Epidermal melanocyte (primary cell): ENCODE data around the gene PLIN3.
A peak's percentile ranks its signal among the peaks of the same experiment; 100 is the strongest.
"Not testable (repeated sequence)": the region's sequence is repeated elsewhere in the genome, so short reads cannot be mapped to it uniquely, and the experiment has no call there.

Experiments used
- DNase-seq: peaks from one replicate; pipeline ENCODE4 v3.0.0; 2011; ENCODE audit warnings: low spot score; ENCODE audit not compliant: insufficient read length

PLIN3 gene

GRCh38 chr19:4867534-4868285, at the start of gene PLIN3:
TSS of gene PLIN3 (minus strand) at chr19:4867667. CDS start at chr19:4861394, 6,273 bp downstream.
- DNase-seq: peak; percentile 97

DNA sequence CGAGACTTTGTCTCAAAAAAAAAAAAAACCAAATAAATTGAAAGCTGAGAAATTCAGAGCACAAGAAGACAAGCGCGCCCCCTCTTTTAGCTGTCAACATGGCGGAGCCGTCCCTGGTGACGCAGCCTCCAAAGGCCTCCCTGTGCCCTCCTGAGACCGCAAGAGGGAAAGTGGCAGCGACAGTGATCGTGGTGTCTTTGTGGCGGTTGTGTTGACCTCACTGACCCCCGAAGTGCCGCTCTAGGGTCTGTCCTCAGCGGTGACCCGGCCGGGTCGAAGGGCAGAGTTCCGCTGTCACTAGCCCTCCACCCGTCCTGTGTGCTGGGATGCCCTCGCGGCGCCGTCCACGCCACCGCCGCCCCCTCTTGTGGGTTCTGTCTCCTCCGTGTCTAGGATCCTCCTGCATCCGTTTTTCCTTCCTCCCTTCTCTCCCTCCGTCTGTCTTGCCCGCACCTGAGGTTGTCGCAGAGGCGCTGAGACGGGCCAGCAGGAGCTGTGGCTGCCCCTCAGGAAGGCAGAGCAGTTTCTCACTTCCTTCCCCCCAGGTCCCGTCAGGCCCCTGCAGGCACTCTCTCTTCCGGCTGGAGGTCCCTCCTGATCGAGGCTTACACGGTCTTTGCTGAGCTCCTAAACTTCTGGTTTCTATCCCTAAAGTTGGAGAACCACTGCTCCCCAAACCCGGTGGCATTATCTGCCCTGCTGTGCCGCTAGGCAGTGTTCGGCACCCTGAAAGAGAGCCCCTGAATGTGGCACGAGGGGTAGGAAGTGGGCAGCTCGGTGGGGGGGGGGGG, 49.0 kb upstream of the PLIN3 start:
- no peak for DNase-seq

GRCh38 chr19:4914736-4915501, 47.5 kb upstream of the PLIN3 start:
- peak; percentile 63 for DNase-seq

DNA sequence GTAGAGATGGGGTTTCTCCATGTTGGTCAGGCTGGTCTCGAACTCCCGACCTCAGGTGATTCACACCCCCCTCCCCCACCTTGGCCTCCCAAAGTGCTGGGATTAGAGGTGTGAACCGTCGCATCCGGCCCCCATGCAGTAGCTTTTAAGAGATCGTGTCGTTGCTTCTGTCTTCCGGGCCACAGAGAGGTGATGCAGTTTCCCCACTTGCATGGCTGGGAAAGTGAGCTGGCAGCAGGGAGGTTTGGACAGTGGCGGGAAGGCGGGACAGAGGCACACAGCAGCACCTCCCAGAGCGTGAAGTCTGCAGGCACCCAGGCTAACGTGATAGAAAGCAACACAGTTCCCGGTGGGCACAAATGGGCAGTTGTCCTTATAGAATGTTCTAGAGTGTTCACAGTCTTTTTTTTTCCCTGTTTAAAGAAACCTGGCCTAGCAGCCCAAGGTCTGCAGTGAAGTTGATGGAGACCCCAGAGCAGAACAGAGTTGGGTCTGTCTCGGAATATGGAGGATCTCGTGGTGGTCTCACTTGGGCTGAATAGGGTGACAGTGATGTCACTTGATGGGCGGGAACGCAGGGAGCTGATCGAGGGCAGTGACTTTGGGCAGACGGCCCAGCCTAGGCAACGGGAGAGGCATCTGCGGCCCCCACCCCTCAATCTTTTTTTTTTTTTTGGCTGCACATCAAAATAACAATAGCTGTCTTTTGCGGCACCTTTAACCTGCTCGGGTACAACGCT, 46.7 kb upstream of the PLIN3 start:
- DNase-seq: no peak

DNA sequence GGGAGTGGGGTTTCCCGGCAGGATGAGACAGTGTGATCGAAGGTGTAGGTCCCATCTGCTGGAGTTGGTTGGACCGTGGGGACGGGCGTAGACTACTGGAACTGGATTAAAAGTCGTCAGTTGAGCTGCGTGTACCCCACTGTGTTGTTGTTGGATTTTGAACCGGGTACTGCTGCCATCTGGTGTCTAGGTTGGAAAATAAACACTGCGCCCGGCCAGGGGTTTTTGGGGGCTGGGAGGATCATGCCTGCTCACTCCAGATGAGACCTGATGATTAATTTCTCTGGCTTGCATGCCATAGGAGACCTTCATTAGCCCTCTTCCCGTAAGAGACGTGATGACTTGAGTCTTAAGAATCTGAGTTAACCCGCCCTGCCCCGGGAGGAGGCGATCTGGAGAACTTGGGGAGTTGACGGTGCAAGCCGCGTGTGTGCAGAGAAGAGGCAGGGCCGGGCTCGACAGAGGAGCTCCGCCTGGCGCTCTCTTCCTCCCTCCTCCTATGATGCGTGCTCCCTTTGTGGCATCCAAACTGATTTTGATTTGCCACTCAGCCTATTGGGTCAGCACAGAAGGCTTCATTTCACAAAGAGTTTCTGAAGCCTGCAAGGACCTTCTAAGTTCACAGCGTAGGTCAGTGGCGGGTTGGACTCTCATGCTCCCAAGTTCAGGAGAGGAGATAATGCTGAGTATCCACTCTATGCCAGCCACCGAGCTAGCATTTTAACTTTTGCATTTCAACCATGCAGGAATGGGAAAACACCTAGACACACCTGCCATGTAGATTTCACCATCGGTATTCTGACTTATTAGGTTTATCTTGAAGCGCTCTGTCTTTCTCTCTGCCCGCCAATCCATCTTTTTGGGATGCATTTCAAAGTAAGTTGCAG, 44.6 kb upstream of the PLIN3 start:
- peak; percentile 93 for DNase-seq

DNA sequence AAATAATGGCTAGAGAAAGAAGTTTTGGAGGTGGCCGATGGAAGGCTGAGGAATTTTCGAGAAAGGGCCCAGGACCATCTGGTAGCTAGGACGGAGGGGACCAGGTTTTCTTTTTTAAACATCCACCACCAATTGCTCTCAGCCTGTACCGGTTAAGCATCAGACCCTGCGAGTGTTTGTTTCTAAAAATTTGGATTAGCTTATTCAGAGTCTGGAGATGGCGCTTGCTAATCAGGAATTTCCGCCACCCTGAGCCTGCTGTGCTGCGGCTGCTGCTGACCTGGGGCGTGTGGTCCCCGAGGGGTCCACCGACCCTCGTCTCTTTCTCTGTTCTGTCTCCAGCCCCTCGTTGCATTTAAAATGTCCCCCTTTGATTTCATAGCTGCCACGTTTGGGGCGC, 43.8 kb upstream of the PLIN3 start:
- DNase-seq: no peak

DNA sequence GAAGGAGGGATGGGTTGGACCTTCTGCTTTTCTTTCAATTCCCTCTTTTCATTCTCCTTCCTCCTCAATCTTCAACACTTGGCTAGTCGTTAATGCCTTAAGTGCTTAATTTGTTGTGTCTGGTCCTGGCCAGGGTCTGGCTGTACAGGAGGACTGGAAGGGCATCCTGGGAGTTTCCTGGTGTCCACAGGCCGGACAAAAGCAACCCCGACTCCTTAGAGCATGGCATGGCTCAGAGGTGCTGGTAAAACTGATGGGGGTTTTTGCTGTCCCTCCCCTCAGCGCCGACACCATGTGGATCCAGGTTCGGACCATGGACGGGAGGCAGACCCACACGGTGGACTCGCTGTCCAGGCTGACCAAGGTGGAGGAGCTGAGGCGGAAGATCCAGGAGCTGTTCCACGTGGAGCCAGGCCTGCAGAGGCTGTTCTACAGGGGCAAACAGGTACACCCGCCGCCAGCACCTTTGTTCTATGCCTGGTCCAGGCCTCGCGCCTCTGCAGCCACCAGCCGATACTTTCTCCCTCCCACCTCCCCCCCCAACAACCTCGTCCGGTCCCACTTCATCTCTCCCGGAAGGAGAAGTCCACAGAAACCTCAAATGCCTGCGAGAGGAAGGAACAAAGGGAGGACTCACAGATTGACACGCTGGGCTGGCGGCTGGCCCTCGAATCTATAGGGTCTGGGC, 43.3 kb upstream of the PLIN3 start:
- peak; percentile 69 for DNase-seq

DNA sequence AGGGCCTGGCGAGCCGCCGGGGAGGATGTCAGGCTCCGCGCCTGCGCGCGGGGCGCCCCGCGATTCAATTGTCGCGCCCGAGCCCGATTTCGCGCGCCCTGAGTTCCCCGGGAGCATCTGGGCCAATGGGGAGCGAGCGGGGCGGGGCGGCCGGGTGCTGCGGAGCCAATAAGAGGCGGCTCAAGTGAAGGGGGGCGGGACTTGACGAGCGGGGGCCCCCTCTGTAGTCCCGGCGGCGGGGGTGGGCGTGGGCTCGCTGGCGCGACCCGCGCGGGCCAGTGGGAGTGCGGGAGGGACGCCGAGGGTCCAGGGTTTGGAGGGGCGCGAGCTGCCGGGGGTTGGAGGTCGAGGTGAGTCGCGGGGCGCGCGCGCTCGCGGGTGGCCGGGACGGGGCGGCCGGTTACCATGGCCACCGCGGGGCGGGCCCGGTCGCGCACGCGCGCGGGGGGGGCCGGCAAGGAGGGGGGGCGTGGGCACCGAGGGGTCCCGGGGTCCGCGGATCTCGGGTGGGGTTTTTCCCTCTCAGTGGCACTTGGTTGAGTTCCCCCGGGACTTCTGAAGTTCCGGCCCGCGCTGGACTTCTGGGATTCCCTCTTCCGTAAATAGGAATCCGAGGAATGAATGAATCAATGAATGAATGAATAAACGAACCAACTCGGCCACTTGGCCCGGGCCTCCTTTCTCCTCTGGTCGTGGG, 42.6 kb upstream of the PLIN3 start:
- DNase-seq: peak; percentile 94

GRCh38 chr19:4909156-4909896, 41.9 kb upstream of the PLIN3 start, which contains the start of gene UHRF1:
TSS of gene UHRF1 (plus strand) at chr19:4909501. CDS start at chr19:4910886, 1,385 bp downstream.
- no peak for DNase-seq

DNA sequence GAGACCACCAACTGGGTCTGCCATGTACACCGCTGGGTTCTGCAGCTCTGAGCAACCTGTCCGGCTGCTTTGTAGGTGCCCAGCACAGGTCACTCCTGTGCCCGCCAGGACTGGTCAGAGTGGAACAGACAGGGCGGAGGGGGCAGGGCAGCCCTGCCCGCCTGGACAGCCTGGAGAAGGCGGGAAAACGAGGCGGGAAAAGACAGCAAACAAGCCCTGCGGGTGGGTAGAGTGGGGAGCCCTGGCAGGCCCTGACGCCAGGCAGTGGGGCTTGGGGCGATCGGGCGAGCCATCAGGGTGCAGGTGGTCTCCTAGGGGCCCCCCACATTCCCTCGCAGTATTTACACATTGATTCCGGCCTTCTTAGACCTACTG, 41.3 kb upstream of the PLIN3 start:
- DNase-seq: no peak

DNA sequence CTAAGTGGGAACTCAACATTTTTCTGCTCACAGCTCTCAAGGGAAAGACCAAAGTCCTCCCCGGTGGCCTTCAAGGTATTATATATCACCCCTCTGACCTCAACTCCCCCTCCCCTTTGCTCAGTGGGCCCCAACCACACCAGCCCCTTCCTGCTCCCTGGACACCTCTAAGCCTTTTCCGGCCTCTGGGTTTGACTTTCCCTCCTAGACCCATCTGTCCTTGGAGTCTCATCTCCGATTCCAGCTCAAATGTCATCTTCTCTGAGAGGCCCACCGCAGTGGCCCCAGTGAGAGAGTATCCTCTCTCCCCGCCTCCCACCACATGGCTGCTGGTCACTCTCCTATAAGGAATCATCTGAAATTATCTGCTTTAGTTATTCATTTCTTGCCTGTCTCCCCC, 40.9 kb upstream of the PLIN3 start:
- no peak for DNase-seq

DNA sequence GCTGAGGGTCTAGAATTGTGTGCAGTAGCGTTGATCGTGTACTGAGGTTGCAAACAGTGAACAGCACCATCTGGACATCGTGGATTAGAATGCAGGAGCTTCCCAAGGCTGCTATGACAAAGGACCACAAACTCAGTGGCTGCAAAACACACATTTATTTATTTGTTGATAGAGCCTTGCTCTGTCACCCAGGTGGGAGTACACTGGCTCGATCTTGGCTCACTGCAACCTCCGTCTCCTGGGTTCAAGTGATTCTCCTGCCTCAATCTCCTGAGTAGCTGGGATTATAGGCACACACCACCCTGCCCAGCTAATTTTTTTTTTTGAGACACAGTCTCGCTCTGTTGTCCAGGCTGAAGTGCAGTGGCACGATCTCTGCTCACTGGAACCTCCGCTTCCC, 39.5 kb upstream of the PLIN3 start:
- DNase-seq: no peak

GRCh38 chr19:4904481-4904880, 37.0 kb upstream of the PLIN3 start:
- DNase-seq: no peak

GRCh38 chr19:4902796-4903195, 35.3 kb upstream of the PLIN3 start, which contains the start of gene ARRDC5:
TSS of gene ARRDC5 (minus strand) at chr19:4902896. CDS start at chr19:4902825, 71 bp downstream.
- DNase-seq: no peak

DNA sequence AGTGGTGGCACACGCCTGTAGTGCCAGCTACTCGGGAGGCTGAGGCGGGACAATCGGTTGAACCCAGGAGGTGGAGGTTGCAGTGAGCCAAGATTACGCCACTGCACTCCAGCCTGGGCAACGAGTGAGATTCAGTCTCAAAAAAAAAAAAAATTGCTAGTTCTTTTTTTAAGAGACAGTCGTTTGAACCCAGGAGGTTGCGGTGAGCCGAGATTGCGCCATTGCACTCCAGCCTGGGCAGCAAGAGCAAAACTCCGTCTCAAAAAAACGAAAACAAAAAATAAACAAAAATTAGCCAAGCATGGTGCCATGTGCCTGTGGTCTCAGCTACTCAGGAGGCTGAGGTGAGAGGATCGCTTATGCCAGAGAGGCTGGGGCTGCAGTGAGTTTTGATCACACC, 33.4 kb upstream of the PLIN3 start:
- not testable (repeated sequence) for DNase-seq

DNA sequence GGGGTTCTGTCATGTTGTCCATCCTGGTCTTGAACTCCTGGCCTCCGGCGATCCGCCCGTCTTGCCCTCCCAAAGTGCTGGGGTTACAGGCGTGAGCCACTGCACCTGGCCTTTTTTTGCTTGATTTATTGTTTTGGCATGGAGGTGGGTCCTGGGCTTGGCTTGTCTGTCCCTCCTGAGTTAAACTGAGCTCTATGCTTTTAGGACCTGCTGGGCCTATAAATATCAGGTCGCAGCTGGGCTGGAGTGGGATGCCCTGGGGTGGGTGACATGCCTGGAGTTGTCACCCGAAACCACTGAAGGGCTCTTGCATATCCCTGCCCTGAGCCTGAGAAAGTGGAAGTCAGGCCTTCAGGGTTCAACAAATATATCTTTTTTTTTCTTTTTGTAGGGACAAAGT, 29.7 kb upstream of the PLIN3 start:
- DNase-seq: no peak

DNA sequence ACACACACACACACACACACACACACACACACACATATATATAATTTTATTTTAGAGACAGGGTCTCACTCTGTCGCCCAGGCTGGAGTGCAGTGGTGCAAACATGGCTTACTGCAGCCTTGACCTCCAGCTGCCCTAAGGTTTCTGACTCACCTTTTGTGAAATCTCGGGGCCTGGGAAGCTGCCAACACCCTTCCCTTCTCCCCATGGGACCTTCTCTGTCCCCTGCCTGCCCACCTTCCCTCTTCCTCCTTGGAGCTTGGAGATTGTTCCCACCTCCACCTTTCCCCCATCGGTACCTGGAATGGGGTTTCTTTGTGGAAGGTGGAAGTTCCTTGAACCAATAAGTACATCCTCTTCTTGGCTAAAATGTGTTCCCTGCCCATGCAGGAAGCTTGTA, 28.9 kb upstream of the PLIN3 start:
- DNase-seq: no peak

DNA sequence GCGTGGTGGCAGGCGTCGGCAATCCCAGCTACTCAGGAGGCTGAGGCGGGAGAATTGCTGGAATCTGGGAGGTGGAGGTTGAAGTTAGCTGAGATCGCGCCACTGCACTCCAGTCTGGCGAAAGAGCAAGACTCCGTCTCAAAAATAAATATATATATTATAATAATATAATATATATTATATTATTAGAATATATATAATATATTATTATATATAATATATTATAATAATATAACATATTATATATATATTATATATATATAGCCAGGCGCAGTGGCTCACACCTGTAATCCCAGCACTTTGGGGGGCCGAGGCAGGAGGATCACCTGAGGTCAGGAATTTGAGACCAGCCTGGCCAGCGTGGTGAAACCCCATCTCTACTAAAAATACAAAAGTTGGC, 25.5 kb upstream of the PLIN3 start:
- DNase-seq: not testable (repeated sequence)
